Esophagus squamous epithelium (tissue), 5 donors: ENCODE measurements around the gene DDAH1. TPM values are rescaled to one million over a fixed set of nuclear protein-coding genes. Genes with fewer than 3 reads are reported as not detected.
A peak's percentile ranks its signal among the peaks of the same experiment; 100 is the strongest.

Experiments used
- DNase-seq: peaks from one replicate; lab custom pipeline; 2025; lab: John Stamatoyannopoulos, UW
- H3K27ac ChIP-seq, 4 donors: fragments of 200-600 bp; sonication (generic); one replicate each; pipeline ENCODE4 v1.5.1; 2016 to 2019; ENCODE audit warnings: mild to moderate bottlenecking in 1 of 4
- H3K27me3 ChIP-seq, 4 donors: fragments of 200-600 bp; sonication (generic); 1 replicate in 3 of 4; 2 replicates in 1 of 4; pipeline versions ENCODE4 v1.5.1 to v1.6.0; 2017 to 2021; ENCODE audit warnings: antibody characterized with exemption in 1 of 4
- H3K36me3 ChIP-seq, 3 donors: fragments of 200-600 bp; sonication (generic); one replicate each; pipeline ENCODE4 v1.5.1; 2016 to 2019
- H3K4me1 ChIP-seq, 3 donors: fragments of 200-600 bp; sonication (generic); one replicate each; pipeline ENCODE4 v1.5.1; 2017 to 2019
- H3K4me3 ChIP-seq, 4 donors: fragments of 200-600 bp; sonication (generic); 1 replicate in 3 of 4; 2 replicates in 1 of 4; pipeline ENCODE4 v1.5.1; 2016 to 2019; ENCODE audit warnings: mild to moderate bottlenecking in 2 of 4, moderate library complexity in 1 of 4
- H3K9me3 ChIP-seq, 3 donors: fragments of 200-600 bp; sonication (generic); one replicate each; pipeline ENCODE4 v1.5.1; 2016 to 2019
- CTCF ChIP-seq, 6 experiments: fragments of 450-650 bp in 4 of 6; fragments of 200-600 bp in 2 of 6; sonication (generic) in 2 of 6; IDR thresholded peaks; one replicate each; pipeline ENCODE4 v1.5.1; 2016 to 2019; ENCODE audit warnings: antibody characterized with exemption in 6 of 6, mild to moderate bottlenecking in 4 of 6, moderate library complexity in 4 of 6
- POLR2A ChIP-seq, 4 donors: fragments of 450-650 bp; IDR thresholded peaks; one replicate each; pipeline ENCODE4 v1.6.1; 2017; ENCODE audit warnings: antibody characterized with exemption in 4 of 4, mild to moderate bottlenecking in 4 of 4, moderate library complexity in 3 of 4
- WGBS, 2 donors: methylation state at CpG; one replicate each; pipeline ENCODE4 v1.1.5; 2018; 5-methylcytosine and 5-hydroxymethylcytosine counted together
- intact Hi-C: fragments of 100-400 bp; cut with DNase I; formaldehyde crosslinking; loops from one replicate; pipeline ENCODE4 v1.15.0; 2022
- total RNA-seq, 4 donors: library from RNA; depleted of rRNA; stranded (reverse); fragments of >200 nt; gene quantifications; one replicate each; pipeline ENCODE4 v1.1.0, GENCODE V29; 2016
- donor health status: DM: yes; HTN: yes; CAD: no.

The DDAH1 gene
- total RNA-seq, 4 donors from 2014 or later = 6.1 to 13.8 (median 11.5) TPM

DNA sequence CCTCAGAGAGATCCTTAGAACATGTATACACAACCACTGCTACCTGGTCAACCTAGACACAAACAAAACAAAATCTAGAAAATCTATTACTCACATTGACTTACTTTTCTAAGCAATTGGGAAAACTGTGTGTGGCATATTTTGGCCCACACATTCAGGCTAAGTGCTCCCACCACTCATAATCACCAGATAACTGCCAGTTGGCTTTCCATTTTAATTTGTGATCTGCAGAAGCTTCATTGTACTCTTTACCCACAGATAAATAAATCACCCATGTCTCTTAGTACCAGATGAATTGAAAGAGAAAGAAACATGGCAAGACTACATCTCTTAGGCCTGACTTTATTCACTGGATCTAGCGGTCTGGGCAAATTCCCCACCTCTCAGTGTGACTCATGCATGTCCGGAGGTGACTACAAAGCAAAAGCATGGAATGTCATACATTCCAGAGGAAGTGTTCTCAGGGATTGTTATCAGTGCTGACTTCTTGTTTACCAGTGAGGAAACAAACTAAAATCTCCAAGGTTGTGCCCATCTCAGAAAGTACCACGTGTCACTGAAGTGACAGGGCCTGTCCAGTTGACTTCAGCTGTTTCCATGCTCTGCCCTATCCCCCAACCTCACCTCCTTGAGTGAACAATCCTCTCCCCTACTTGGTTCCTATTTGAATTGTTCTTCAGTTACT is 136.1 kb downstream of the DDAH1 start:
- Histone ChIP-seq H3K9me3 (peaks cover 0 to 3% (median 3%) of the 10 kb centered on the region in 3 donors), H3K4me1 (peaks cover 0 to 22% (median 8%) of the 10 kb centered on the region in 3 donors), H3K4me3 (no peak overlapping the region), H3K27me3 (no peaks in the 10 kb centered on the region), H3K27ac (peak overlapping the region in 3 of 4 donors; percentile 5 to 82 (median 40)), H3K36me3 (no peaks in the 10 kb centered on the region)
- intact Hi-C loops = no loop called here
- DNase-seq = no peak
- 19 to 29% methylated on average over 3 of the region's 3 CpGs for WGBS, 2 donors
- TF ChIP-seq POLR2A (IDR thresholded peaks at IDR 0.05) (no peak), CTCF (IDR thresholded peaks at IDR 0.05) (no peak)

GRCh38 chr1:85327759-85328158 is 137.2 kb downstream of the DDAH1 start:
- TF ChIP-seq CTCF (IDR thresholded peaks at IDR 0.05) (no peak), POLR2A (IDR thresholded peaks at IDR 0.05) (no peak)
- 75 to 89% methylated on average over 2 of the region's 2 CpGs for WGBS, 2 donors
- Histone ChIP-seq H3K36me3 (no peaks in the 10 kb centered on the region), H3K27ac (no peak overlapping the region), H3K27me3 (no peaks in the 10 kb centered on the region), H3K9me3 (peaks cover 0 to under 1% (median 0%) of the 10 kb centered on the region in 3 donors), H3K4me1 (peaks cover 0 to 22% (median 8%) of the 10 kb centered on the region in 3 donors), H3K4me3 (no peak overlapping the region)
- DNase-seq = no peak
- intact Hi-C loops = no loop called here

GRCh38 chr1:85326851-85327250 is 138.1 kb downstream of the DDAH1 start:
- H3K4me1 ChIP-seq = peaks cover 0 to 22% (median 8%) of the 10 kb centered on the region in 3 donors
- H3K4me3 ChIP-seq = no peak overlapping the region
- no peaks in the 10 kb centered on the region for H3K36me3 ChIP-seq
- DNase-seq = no peak
- H3K27ac ChIP-seq = no peak overlapping the region
- H3K27me3 ChIP-seq = no peaks in the 10 kb centered on the region
- no peak for TF ChIP-seq POLR2A (IDR thresholded peaks at IDR 0.05)
- TF ChIP-seq CTCF (IDR thresholded peaks at IDR 0.05) = no peak
- H3K9me3 ChIP-seq = no peaks in the 10 kb centered on the region
- intact Hi-C loops = no loop called here
- 92 to 100% methylated on average over 5 of the region's 5 CpGs for WGBS, 2 donors

DNA sequence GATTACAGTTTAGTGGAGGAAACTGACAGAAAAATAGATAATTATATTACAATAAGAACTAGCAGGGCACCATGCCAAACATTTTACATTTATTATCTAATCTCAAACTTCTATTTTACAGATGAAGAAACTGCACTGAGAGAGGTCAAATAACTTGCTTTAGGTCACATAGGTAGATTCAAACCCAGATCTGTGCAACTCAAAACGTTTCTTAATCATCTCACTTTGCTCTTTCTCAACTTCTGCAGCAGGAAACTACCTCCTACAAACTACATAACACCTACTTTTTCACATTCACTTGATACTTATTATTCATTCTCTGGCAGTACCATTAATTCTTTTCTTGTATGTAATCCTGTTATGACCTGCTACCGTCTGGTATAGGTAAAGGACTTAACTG is 138.6 kb downstream of the DDAH1 start:
- H3K27me3 ChIP-seq = no peaks in the 10 kb centered on the region
- no peak for DNase-seq
- peaks cover 0 to 26% (median 8%) of the 10 kb centered on the region in 3 donors for H3K4me1 ChIP-seq
- no peaks in the 10 kb centered on the region for H3K9me3 ChIP-seq
- H3K27ac ChIP-seq = no peak overlapping the region
- no peaks in the 10 kb centered on the region for H3K36me3 ChIP-seq
- intact Hi-C loops = no loop called here
- 47 to 48% methylated on average over 2 of the region's 2 CpGs for WGBS, 2 donors
- H3K4me3 ChIP-seq = no peak overlapping the region
- TF ChIP-seq CTCF (IDR thresholded peaks at IDR 0.05) (no peak), POLR2A (IDR thresholded peaks at IDR 0.05) (no peak)

GRCh38 chr1:85325920-85326319 is 139.0 kb downstream of the DDAH1 start:
- H3K27ac ChIP-seq = no peak overlapping the region
- no peaks in the 10 kb centered on the region for H3K27me3 ChIP-seq
- no peak overlapping the region for H3K4me3 ChIP-seq
- no peak for DNase-seq
- no peaks in the 10 kb centered on the region for H3K36me3 ChIP-seq
- no peaks in the 10 kb centered on the region for H3K9me3 ChIP-seq
- intact Hi-C loops = no loop called here
- H3K4me1 ChIP-seq = peaks cover 0 to 29% (median 7%) of the 10 kb centered on the region in 3 donors
- TF ChIP-seq POLR2A (IDR thresholded peaks at IDR 0.05) = no peak
- no peak for TF ChIP-seq CTCF (IDR thresholded peaks at IDR 0.05)
